ENCODE measurements around the gene COL28A1.
"Not testable (repeated sequence)": the region's sequence is repeated elsewhere in the genome, so short reads cannot be mapped to it uniquely, and the experiment has no call there.

COL28A1 gene

GRCh38 chr7:7517754-7518153, 17.9 kb downstream of the COL28A1 start:
- no peak for DNase-seq (ENCODE audit: low read depth in 2 of 2)

GRCh38 chr7:7516662-7517061, 19.0 kb downstream of the COL28A1 start:
- no peak for DNase-seq (ENCODE audit: low read depth in 2 of 2)

GRCh38 chr7:7516156-7516555, 19.5 kb downstream of the COL28A1 start:
- no peak for DNase-seq (ENCODE audit: low read depth in 2 of 2)

GRCh38 chr7:7512861-7513597, 22.6 kb downstream of the COL28A1 start:
- no peak for DNase-seq (ENCODE audit: low read depth in 2 of 2)

GRCh38 chr7:7510794-7511193, 24.9 kb downstream of the COL28A1 start:
- DNase-seq (ENCODE audit: low read depth in 2 of 2) = no peak

- DNase-seq (ENCODE audit: low read depth in 2 of 2) = no peak
These were observed 29.8 kb downstream of the COL28A1 start for GRCh38 chr7:7505915-7506314.

- no peak for DNase-seq (ENCODE audit: low read depth in 2 of 2)
These were observed 30.6 kb downstream of the COL28A1 start for GRCh38 chr7:7504910-7505704.

- DNase-seq (ENCODE audit: low read depth in 2 of 2) = no peak
These were observed 35.8 kb downstream of the COL28A1 start for GRCh38 chr7:7499892-7500291.

- DNase-seq (ENCODE audit: low read depth in 2 of 2) = no peak
These were observed 36.8 kb downstream of the COL28A1 start for GRCh38 chr7:7498856-7499255.

- no peak for DNase-seq (ENCODE audit: low read depth in 2 of 2)
These were observed 39.4 kb downstream of the COL28A1 start for GRCh38 chr7:7496311-7496710.

- no peak for DNase-seq (ENCODE audit: low read depth in 2 of 2)
These were observed 40.5 kb downstream of the COL28A1 start for GRCh38 chr7:7495171-7495570.

- DNase-seq (ENCODE audit: low read depth in 2 of 2) = no peak
These were observed 44.6 kb downstream of the COL28A1 start for GRCh38 chr7:7491044-7491443.

GRCh38 chr7:7490003-7490402, 45.7 kb downstream of the COL28A1 start:
- no peak for DNase-seq (ENCODE audit: low read depth in 2 of 2)

- no peak for DNase-seq (ENCODE audit: low read depth in 2 of 2)
These were observed 46.1 kb downstream of the COL28A1 start for GRCh38 chr7:7489546-7489945.

GRCh38 chr7:7486362-7486761, 49.3 kb downstream of the COL28A1 start:
- DNase-seq (ENCODE audit: low read depth in 2 of 2) = no peak

GRCh38 chr7:7484072-7484471, 51.6 kb downstream of the COL28A1 start:
- DNase-seq (ENCODE audit: low read depth in 2 of 2) = no peak

- DNase-seq (ENCODE audit: low read depth in 2 of 2) = no peak
These were observed 53.9 kb downstream of the COL28A1 start for GRCh38 chr7:7481802-7482201.

- DNase-seq (ENCODE audit: low read depth in 2 of 2) = no peak
These were observed 56.3 kb downstream of the COL28A1 start for GRCh38 chr7:7479275-7479805.

- DNase-seq (ENCODE audit: low read depth in 2 of 2) = no peak
These were observed 57.1 kb downstream of the COL28A1 start for GRCh38 chr7:7478569-7478968.

GRCh38 chr7:7477641-7478040, 58.0 kb downstream of the COL28A1 start:
- not testable (repeated sequence) for DNase-seq (ENCODE audit: low read depth in 2 of 2)

GRCh38 chr7:7476381-7476780, 59.3 kb downstream of the COL28A1 start:
- DNase-seq (ENCODE audit: low read depth in 2 of 2) = no peak

GRCh38 chr7:7475601-7476000, 60.1 kb downstream of the COL28A1 start:
- no peak for DNase-seq (ENCODE audit: low read depth in 2 of 2)

- DNase-seq (ENCODE audit: low read depth in 2 of 2) = no peak
These were observed 61.2 kb downstream of the COL28A1 start for GRCh38 chr7:7474436-7474835.
